HepG2 (cell line): ENCODE results near the gene RERE. TPM values are rescaled to one million over a fixed set of nuclear protein-coding genes. Genes with fewer than 3 reads are reported as not detected.

Experiments
- ATAC-seq: fragments of 200-7000 bp; cut with Tn5 transposase; 3 replicates; pipeline ENCODE4 v1.9.1; 2020; ENCODE audit warnings: mild to moderate bottlenecking, moderate library complexity
- BruUV-seq: library from RNA; stranded (reverse); fragments of 400-500 nt; replicated peaks from 2 replicates; lab custom pipeline; 2021; lab: Mats Ljungman, UMichigan
- CTCF ChIA-PET: fragments of 300-600 bp; formaldehyde crosslinking; extraction: SDS; loops from one replicate; lab custom pipeline; 2021; ENCODE audit warnings: low total read pairs, inconsistent platforms, low intra/inter-chr PET ratio; lab: Yijun Ruan, JAX
- POLR2A ChIA-PET: fragments of 350-600 bp; sonication (Branson Sonifier 250); formaldehyde crosslinking; loops from one replicate; lab custom pipeline; 2020; ENCODE audit warnings: antibody characterized with exemption, inconsistent platforms; lab: Yijun Ruan, JAX
- DNase-seq: peaks from one replicate; pipeline ENCODE4 v3.0.0-alpha.2; 2015; ENCODE audit warnings: low spot score
- FAIRE-seq: peaks from 3 replicates; lab custom pipeline; 2011; peaks lifted over from hg19 to GRCh38; lab: Jason Lieb, UNC
- H2AFZ ChIP-seq: one replicate; pipeline ENCODE4 v1.6.1; 2011; ENCODE audit warnings: low read length, inconsistent platforms
- H3K27ac ChIP-seq: fragments of 300-600 bp; 3 replicates; pipeline ENCODE4 v1.8.0; 2011; ENCODE audit warnings: mixed run types, mild to moderate bottlenecking, mixed read lengths, low read length, inconsistent platforms; ENCODE audit not compliant: insufficient read depth; ENCODE audit errors: extremely low read length
- H3K27me3 ChIP-seq, 2 experiments: fragments of 200-600 bp in 1 of 2; 2 replicates in 1 of 2; 3 replicates in 1 of 2; pipeline versions ENCODE4 v1.6.0 to v1.8.0; 2011; ENCODE audit warnings: low read length in 2 of 2, mild to moderate bottlenecking in 2 of 2, moderate library complexity in 2 of 2, inconsistent platforms in 1 of 2; ENCODE audit not compliant: insufficient read depth in 2 of 2, control insufficient read depth in 1 of 2
- H3K36me3 ChIP-seq, 2 experiments: fragments of 200-600 bp in 1 of 2; replicated peaks in 1 of 2; 2 replicates in 1 of 2; 3 replicates in 1 of 2; pipeline versions ENCODE4 v1.5.1 to v1.8.0; 2011; ENCODE audit warnings: low read length in 2 of 2, inconsistent platforms in 1 of 2; ENCODE audit not compliant: insufficient read depth in 2 of 2, control insufficient read depth in 1 of 2
- H3K4me1 ChIP-seq: 2 replicates; pipeline ENCODE4 v1.5.1; 2012; ENCODE audit warnings: low read length, inconsistent platforms; ENCODE audit not compliant: insufficient read depth
- H3K4me2 ChIP-seq: 2 replicates; pipeline ENCODE4 v1.6.0; 2011; ENCODE audit warnings: low read depth, low read length, inconsistent platforms
- H3K4me3 ChIP-seq, 3 experiments: fragments of 200-600 bp in 1 of 3; sonication (generic), shearing (Covaris generic) in 1 of 3; replicated peaks in 1 of 3; 2 replicates each; pipeline ENCODE4 v1.5.1; 2011 to 2016; ENCODE audit warnings: low read length in 3 of 3, inconsistent platforms in 2 of 3, low read depth in 2 of 3, mild to moderate bottlenecking in 2 of 3, control low read depth in 1 of 3, mixed read lengths in 1 of 3; ENCODE audit not compliant: insufficient read depth in 1 of 3
- H3K79me2 ChIP-seq: one replicate; pipeline ENCODE4 v1.6.1; 2011; ENCODE audit warnings: low read length, inconsistent platforms; ENCODE audit not compliant: insufficient read depth
- H3K9ac ChIP-seq: 2 replicates; pipeline ENCODE4 v1.6.0; 2011; ENCODE audit warnings: mild to moderate bottlenecking, low read depth, low read length, inconsistent platforms; ENCODE audit not compliant: insufficient read depth
- H3K9me3 ChIP-seq: 2 replicates; pipeline ENCODE4 v1.5.1; 2012; ENCODE audit warnings: mild to moderate bottlenecking, low read length
- H4K20me1 ChIP-seq: 2 replicates; pipeline ENCODE4 v1.6.0; 2011; ENCODE audit warnings: inconsistent platforms, mild to moderate bottlenecking, low read length, moderate library complexity; ENCODE audit not compliant: insufficient read depth
- HNRNPH1 ChIP-seq: fragments of 200-400 bp; formaldehyde crosslinking; optimal IDR thresholded peaks from 2 replicates; pipeline ENCODE3; 2017; ENCODE audit warnings: mild to moderate bottlenecking, low read depth, low read length
- PCBP1 ChIP-seq: fragments of 200-400 bp; formaldehyde crosslinking; IDR thresholded peaks from 2 replicates; pipeline ENCODE4 v1.6.1; 2017; ENCODE audit warnings: mild to moderate bottlenecking, low read depth, low read length, borderline replicate concordance
- POLR2A ChIP-seq, 2 experiments: IDR thresholded peaks; 2 replicates each; pipeline ENCODE4 v1.6.1; 2011; ENCODE audit warnings: low read depth in 2 of 2, low read length in 2 of 2, mild to moderate bottlenecking in 1 of 2, moderate library complexity in 1 of 2; ENCODE audit not compliant: insufficient read depth in 1 of 2
- ZNF235 ChIP-seq: sonication (generic); formaldehyde crosslinking; IDR thresholded peaks from 2 replicates; pipeline ENCODE4 v1.8.1; 2023; ENCODE audit warnings: mild to moderate bottlenecking, missing genetic modification reagents, borderline replicate concordance
- ZNF382 ChIP-seq: sonication (generic); formaldehyde crosslinking; IDR thresholded peaks from 2 replicates; pipeline ENCODE4 v1.5.0; 2020; ENCODE audit warnings: missing genetic modification reagents, mild to moderate bottlenecking, borderline replicate concordance
- WGBS: methylation state at CpG from one replicate; pipeline ENCODE4 v1.1.6; 2017; ENCODE audit warnings: low lambda C conversion rate; 5-methylcytosine and 5-hydroxymethylcytosine counted together
- in situ Hi-C: cut with HindIII; loops from 2 replicates; pipeline ENCODE4 v1.10.0; 2017; ENCODE audit warnings: low pct_unique_long_range_greater_than_20kb; ENCODE audit not compliant: extremely low pct_ligation_motif_present
- intact Hi-C: fragments of 100-400 bp; cut with micrococcal nuclease; formaldehyde crosslinking; loops from one replicate; pipeline ENCODE4 v1.10.0; 2022; ENCODE audit not compliant: unreplicated experiment
- polyA plus RNA-seq, 8 experiments: library from polyadenylated mRNA; depleted of rRNA in 3 of 8; stranded (reverse) in 7 of 8; unstranded in 1 of 8; fragments of >200 nt; fragmentation: Illumina TruSeq in 4 of 8; extraction: Trizol in 4 of 8; gene quantifications; 2 replicates each; pipeline versions ENCODE4 v1.2.1 to v1.2.3, GENCODE V29; 2011 to 2016; ENCODE audit warnings: low read depth in 4 of 8, missing spikeins in 1 of 8, mixed read lengths in 1 of 8; ENCODE audit not compliant: insufficient read depth in 1 of 8
- total RNA-seq, 5 experiments: library from RNA; depleted of rRNA; stranded (reverse); fragments of >200 nt; fragmentation: Illumina TruSeq; extraction: Trizol; gene quantifications; 2 replicates each; pipeline ENCODE4 v1.2.3, GENCODE V29; 2016; ENCODE audit warnings: low read depth in 1 of 5
- TF ChIP-seq, protein P1 (sequence below): sonication (generic); formaldehyde crosslinking; IDR thresholded peaks from 2 replicates; pipeline ENCODE4 v1.4.0; 2020; ENCODE audit warnings: missing genetic modification reagents, borderline replicate concordance

RERE gene
- total and polyA plus RNA-seq, 2 of the 13 experiments (the other 11 are each of a cell fraction or from before 2014, with no cell fraction given): 18.3 to 21.9 TPM

DNA sequence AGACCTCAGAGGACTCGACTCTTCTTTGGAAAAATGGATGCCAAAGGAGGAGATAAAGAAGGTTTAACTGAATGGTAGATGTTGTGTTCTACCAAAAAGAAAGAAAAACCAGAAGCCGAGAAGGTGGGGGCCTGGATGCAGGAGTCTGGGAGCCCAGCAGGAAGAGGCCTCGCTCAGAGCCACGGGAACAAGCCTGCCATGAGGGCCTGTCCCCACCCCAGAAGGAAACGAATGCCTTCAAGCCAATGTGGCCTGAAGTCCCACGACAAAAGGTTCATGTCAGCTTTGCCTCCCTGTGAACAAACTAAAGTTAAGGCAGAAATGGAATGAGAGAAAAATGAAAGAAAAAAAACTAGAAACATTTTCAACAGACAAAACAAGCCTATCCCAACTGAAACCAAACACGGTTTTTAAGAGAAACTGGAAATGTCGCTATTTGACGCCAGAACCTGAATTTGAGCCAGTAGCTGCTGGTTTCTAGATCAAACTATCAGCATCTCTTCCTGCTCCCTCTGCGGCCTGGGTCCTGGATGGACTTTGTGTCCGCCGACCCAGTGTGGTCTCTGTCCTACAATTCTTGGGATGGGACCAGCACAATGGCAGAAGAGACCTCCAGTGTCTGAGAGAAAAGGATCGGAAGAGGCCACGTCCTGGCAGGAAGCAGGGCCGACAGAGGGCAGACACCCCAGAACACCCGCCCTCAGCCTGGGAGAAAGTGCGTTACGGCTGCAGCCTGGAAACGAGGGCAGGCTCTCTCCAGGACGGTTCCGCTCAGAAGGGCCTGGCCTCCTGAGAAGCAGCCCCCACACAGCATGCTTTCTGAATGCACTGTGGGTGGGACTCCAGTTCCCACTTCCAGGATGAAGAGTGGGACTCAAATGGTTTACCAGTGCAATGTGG, 464.3 kb downstream of the RERE start:
- Histone ChIP-seq H3K27ac (no peak overlapping the region), H3K9me3 (no peaks in the 10 kb centered on the region), H3K79me2 (no peaks in the 10 kb centered on the region), H2AFZ (no peak overlapping the region), H3K4me3 (no peak overlapping the region), H3K36me3 (peaks cover 35 to 44% of the 10 kb centered on the region in 2 experiments), H3K9ac (no peak overlapping the region), H4K20me1 (peaks cover 6% of the 10 kb centered on the region; the same call in 1 of the 2 replicates), H3K4me1 (peaks cover 8% of the 10 kb centered on the region), H3K27me3 (peaks cover 0 to 2% of the 10 kb centered on the region in 2 experiments; a peak in 4 of 5 replicates), H3K4me2 (no peak overlapping the region)
- FAIRE-seq (no peak), ATAC-seq (no peak), DNase-seq (no peak)
- intact Hi-C loops (no loop called here), in situ Hi-C loops (no loop called here)
- ChIA-PET CTCF (no interaction called here), POLR2A (no interaction called here)
- TF ChIP-seq PCBP1 (no peak), ZNF235 (no peak), HNRNPH1 (no peak), ZNF382 (CRISPR knock-in tag) (no peak)
- no TSS peak for BruUV-seq
- WGBS: 94% methylated on average over 20 of the region's 21 CpGs

DNA sequence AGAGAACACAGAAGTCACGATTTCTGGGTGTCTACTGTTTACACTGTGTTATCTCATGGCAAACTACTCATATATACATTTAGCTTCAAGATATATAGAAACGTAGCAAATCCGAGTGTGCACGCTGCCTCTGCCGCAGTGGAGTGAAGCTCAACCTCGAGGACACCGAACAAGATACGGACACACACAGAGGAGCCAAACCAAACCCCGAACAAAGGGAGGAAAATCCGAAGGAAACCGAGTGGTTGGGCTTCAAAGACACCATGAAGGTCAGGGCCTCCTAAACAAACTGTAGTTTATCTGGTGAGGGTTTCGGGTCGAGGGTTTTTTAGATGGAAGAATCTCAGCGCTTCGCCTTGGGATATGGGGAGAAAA, 465.0 kb downstream of the RERE start:
- H3K27ac ChIP-seq: no peak overlapping the region
- CTCF ChIA-PET: interaction anchor here (1.5 kb wide), 1 partner anchor 377 kb away, joined by 9 read pairs; no protein-coding TSS in a partner anchor
- no peak overlapping the region for H2AFZ ChIP-seq
- H3K9me3 ChIP-seq: no peaks in the 10 kb centered on the region
- H3K27me3 ChIP-seq: peaks cover 0 to 3% of the 10 kb centered on the region in 2 experiments; a peak in 4 of 5 replicates
- H3K4me2 ChIP-seq: no peak overlapping the region
- TF ChIP-seq, protein P1, sequence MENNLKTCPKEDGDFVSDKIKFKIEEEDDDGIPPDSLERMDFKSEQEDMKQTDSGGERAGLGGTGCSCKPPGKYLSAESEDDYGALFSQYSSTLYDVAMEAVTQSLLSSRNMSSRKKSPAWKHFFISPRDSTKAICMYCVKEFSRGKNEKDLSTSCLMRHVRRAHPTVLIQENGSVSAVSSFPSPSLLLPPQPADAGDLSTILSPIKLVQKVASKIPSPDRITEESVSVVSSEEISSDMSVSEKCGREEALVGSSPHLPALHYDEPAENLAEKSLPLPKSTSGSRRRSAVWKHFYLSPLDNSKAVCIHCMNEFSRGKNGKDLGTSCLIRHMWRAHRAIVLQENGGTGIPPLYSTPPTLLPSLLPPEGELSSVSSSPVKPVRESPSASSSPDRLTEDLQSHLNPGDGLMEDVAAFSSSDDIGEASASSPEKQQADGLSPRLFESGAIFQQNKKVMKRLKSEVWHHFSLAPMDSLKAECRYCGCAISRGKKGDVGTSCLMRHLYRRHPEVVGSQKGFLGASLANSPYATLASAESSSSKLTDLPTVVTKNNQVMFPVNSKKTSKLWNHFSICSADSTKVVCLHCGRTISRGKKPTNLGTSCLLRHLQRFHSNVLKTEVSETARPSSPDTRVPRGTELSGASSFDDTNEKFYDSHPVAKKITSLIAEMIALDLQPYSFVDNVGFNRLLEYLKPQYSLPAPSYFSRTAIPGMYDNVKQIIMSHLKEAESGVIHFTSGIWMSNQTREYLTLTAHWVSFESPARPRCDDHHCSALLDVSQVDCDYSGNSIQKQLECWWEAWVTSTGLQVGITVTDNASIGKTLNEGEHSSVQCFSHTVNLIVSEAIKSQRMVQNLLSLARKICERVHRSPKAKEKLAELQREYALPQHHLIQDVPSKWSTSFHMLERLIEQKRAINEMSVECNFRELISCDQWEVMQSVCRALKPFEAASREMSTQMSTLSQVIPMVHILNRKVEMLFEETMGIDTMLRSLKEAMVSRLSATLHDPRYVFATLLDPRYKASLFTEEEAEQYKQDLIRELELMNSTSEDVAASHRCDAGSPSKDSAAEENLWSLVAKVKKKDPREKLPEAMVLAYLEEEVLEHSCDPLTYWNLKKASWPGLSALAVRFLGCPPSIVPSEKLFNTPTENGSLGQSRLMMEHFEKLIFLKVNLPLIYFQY (CRISPR knock-in tag): no peak
- 0 out of 4 replicates have a peak, but pooled peaks of 1 of the 2 experiments have one; percentile 3 for TF ChIP-seq POLR2A (IDR thresholded peaks at IDR 0.05; ENCODE audit: insufficient read depth in 1 of 2, low read depth in 2 of 2, low read length in 2 of 2)
- no peak for DNase-seq
- intact Hi-C loops (no loop called here), in situ Hi-C loops (no loop called here)
- peaks cover 28 to 38% of the 10 kb centered on the region in 2 experiments for H3K36me3 ChIP-seq
- no TSS peak for BruUV-seq
- no peak for ATAC-seq
- no peak for FAIRE-seq
- H3K4me3 ChIP-seq: no peak overlapping the region
- POLR2A ChIA-PET: no interaction called here
- 91% methylated on average over 15 of the region's 15 CpGs for WGBS
- H4K20me1 ChIP-seq: peaks cover 6% of the 10 kb centered on the region; the same call in 1 of the 2 replicates
- no peaks in the 10 kb centered on the region for H3K79me2 ChIP-seq
- H3K9ac ChIP-seq: no peak overlapping the region
- H3K4me1 ChIP-seq: peaks cover 15% of the 10 kb centered on the region
